ENCODE results near the gene PTPN1. TPM values are rescaled to one million over a fixed set of nuclear protein-coding genes. Genes with fewer than 3 reads are reported as not detected.

Gene PTPN1
- total and polyA plus RNA-seq, 10 donors = 20.5 to 84.9 (median 68.6) TPM

GRCh38 chr20:50508171-50508755 is 1.9 kb upstream of the PTPN1 start:
- no peak for DNase-seq
- Histone ChIP-seq H3K4me1 (peaks cover 26 to 67% (median 43%) of the 10 kb centered on the region in 6 donors), H3K36me3 (no peaks in the 10 kb centered on the region), H3K4me3 (no peak overlapping the region), H3K27ac (peak overlapping the region in 2 of 8 donors; percentile 29 to 97), H3K9me3 (no peaks in the 10 kb centered on the region), H3K27me3 (replicated peaks in 1 of 7) (no peaks in the 10 kb centered on the region)
- TF ChIP-seq POLR2AphosphoS5 (IDR thresholded peaks at IDR 0.05) (no peak), CTCF (IDR thresholded peaks at IDR 0.05 in 8 of 11, conservative IDR thresholded peaks at IDR 0.05 in 3 of 11) (no peak), POLR2A (IDR thresholded peaks at IDR 0.05) (no peak)
- intact Hi-C loops (cut with DNase I; ENCODE audit: low total_unique reads) = no loop called here
- 82 to 92% (median 88%) methylated on average over 9 of the region's 9 CpGs for WGBS, 5 donors

- Histone ChIP-seq H3K4me1 (peaks cover 52 to 70% (median 59%) of the 10 kb centered on the region in 6 donors), H3K4me3 (peak overlapping the region; percentile 84 to 100 (median 94)), H3K27me3 (replicated peaks in 1 of 7) (no peaks in the 10 kb centered on the region), H3K36me3 (no peaks in the 10 kb centered on the region), H3K9me3 (no peaks in the 10 kb centered on the region), H3K27ac (peak overlapping the region; percentile 87 to 99 (median 96))
- TF ChIP-seq POLR2AphosphoS5 (IDR thresholded peaks at IDR 0.05) (peak in 1 of 3 donors; percentile 26), CTCF (IDR thresholded peaks at IDR 0.05 in 8 of 11, conservative IDR thresholded peaks at IDR 0.05 in 3 of 11) (no peak)
- 3 to 5% (median 4%) methylated on average over 32 of the region's 32 CpGs for whole genome bisulfite sequencing, 5 donors
- DNase-seq = peak; percentile 88
- intact Hi-C loops (cut with DNase I; ENCODE audit: low total_unique reads) = no loop called here
These were observed 741 bp downstream of the PTPN1 start for GRCh38 chr20:50510706-50511542.

GRCh38 chr20:50512323-50512722 is 2.1 kb downstream of the PTPN1 start:
- H3K4me1 ChIP-seq = peaks cover 64 to 84% (median 73%) of the 10 kb centered on the region in 6 donors
- peak overlapping the region; percentile 59 to 99 (median 96) for H3K27ac ChIP-seq
- H3K9me3 ChIP-seq = no peaks in the 10 kb centered on the region
- intact Hi-C loops (cut with DNase I; ENCODE audit: low total_unique reads) = no loop called here
- no peak for DNase-seq
- H3K36me3 ChIP-seq = no peaks in the 10 kb centered on the region
- 58 to 73% (median 68%) methylated on average over 1 of the region's 1 CpG for WGBS, 5 donors
- peak overlapping the region in 7 of 8 donors; percentile 84 to 100 (median 92) for H3K4me3 ChIP-seq
- no peak for TF ChIP-seq POLR2AphosphoS5 (IDR thresholded peaks at IDR 0.05)
- TF ChIP-seq POLR2A (IDR thresholded peaks at IDR 0.05) = no peak
- no peaks in the 10 kb centered on the region for H3K27me3 ChIP-seq (replicated peaks in 1 of 7)

GRCh38 chr20:50513169-50514034 is 3.2 kb downstream of the PTPN1 start:
- 52 to 71% (median 62%) methylated on average over 5 of the region's 5 CpGs for WGBS, 5 donors
- TF ChIP-seq POLR2A (IDR thresholded peaks at IDR 0.05) (no peak), POLR2AphosphoS5 (IDR thresholded peaks at IDR 0.05) (no peak), CTCF (IDR thresholded peaks at IDR 0.05 in 8 of 11, conservative IDR thresholded peaks at IDR 0.05 in 3 of 11) (no peak)
- no peaks in the 10 kb centered on the region for H3K36me3 ChIP-seq
- peak overlapping the region in 7 of 8 donors; percentile 4 to 99 (median 90) for H3K4me3 ChIP-seq
- no peak for DNase-seq
- intact Hi-C loops (cut with DNase I; ENCODE audit: low total_unique reads) = no loop called here
- H3K9me3 ChIP-seq = no peaks in the 10 kb centered on the region
- H3K27ac ChIP-seq = peak overlapping the region; percentile 59 to 99 (median 96)
- H3K4me1 ChIP-seq = peaks cover 75 to 91% (median 84%) of the 10 kb centered on the region in 6 donors
- no peaks in the 10 kb centered on the region for H3K27me3 ChIP-seq (replicated peaks in 1 of 7)
